ENCODE data around the gene C10orf105.
A peak's percentile ranks its signal among the peaks of the same experiment; 100 is the strongest.

Gene C10orf105

DNA sequence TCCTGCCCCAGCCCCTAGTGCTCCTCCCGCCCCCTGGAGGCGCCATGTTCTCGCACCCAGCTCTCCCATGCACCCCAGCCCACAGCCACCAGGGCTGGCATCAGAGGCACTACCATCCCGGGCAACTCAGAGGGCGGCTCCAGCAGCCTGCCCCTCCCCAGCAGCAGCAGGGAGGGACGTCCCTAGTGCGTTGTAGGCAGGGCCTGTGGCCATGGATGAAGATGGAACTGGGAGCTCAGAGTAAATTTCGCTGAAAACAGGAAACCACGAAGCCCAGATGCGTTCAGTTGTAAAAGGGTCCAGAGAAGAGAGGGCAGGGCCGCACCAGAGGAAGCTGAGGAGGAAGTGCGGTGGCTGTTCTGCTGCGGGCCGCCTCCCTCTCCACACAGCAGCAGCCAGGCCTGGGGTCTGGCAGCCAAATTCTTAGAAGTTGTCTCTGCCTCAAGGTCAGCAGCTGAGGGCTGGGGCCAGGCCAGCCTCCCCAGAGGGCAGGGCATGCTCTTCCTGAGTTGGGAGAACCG lies 29.2 kb upstream of the C10orf105 start:
- Histone ChIP-seq H3K27me3 (ENCODE audit: control insufficient read depth in 1 of 2, insufficient read depth in 2 of 2, low read length in 2 of 2) (no peaks in the 10 kb centered on the region), H3K4me1 (ENCODE audit: insufficient read depth, low read length) (peaks cover 42% of the 10 kb centered on the region), H3K4me3 (ENCODE audit: low read depth in 1 of 2, low read length in 2 of 2) (no peak overlapping the region), H3K9ac (ENCODE audit: low read length) (no peak overlapping the region), H3K27ac (ENCODE audit: low read depth, low read length) (peak overlapping the region; percentile 53), H3K36me3 (ENCODE audit: insufficient read depth, low read length) (peaks cover 42% of the 10 kb centered on the region), H3K9me3 (ENCODE audit: low read length) (no peaks in the 10 kb centered on the region)

DNA sequence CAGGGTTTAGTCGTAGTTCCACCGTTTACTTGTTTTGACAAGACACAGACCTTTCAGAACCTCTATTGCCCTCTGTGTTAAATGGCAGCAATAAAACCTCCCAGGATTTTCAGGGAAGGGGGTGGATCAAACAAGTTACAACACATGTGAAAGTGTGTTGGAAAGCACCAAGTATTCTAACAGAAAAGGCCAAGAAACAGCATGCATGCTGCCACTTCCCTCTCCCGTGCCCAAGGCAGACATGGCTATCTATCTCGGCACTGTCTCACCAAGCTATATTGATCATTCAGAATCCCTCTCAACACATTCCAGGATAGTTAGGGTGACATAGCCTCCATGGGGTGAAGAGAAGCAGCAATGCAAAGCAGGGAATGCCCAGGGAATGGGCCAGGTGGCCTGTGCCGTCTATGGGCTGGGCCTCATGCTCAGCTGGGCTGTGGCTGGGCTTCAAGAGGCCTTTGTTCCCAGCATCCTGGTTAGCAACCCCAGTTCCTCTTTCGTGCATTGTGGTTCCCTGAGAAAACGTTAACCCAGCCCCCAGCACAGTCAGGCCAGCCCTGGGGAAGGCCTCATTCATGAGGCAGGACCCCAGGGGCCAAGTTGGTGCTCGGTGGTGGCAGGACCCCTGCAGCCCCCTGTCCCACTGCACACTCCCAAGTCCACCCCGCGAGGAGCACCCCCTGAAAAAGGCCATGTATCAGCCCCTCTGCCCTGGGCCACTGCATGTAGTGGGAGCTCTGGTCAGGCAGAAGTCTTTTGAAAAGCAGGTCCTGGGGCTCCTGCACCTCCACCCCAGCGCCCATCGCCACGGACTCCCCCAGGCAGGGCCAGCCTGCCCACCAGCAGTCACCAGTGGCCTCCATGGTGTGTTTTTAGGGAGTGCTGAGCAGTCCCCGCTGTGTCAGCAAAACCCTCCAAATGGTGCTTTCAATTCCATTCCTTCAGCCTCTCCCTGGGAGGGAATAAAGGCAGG lies 28.3 kb upstream of the C10orf105 start:
- peaks cover 42% of the 10 kb centered on the region for H3K4me1 ChIP-seq (ENCODE audit: insufficient read depth, low read length)
- H3K27ac ChIP-seq (ENCODE audit: low read depth, low read length): peak overlapping the region; percentile 48
- H3K9ac ChIP-seq (ENCODE audit: low read length): no peak overlapping the region
- no peak overlapping the region for H3K4me3 ChIP-seq (ENCODE audit: low read depth in 1 of 2, low read length in 2 of 2)
- H3K27me3 ChIP-seq (ENCODE audit: control insufficient read depth in 1 of 2, insufficient read depth in 2 of 2, low read length in 2 of 2): no peaks in the 10 kb centered on the region
- peaks cover 34% of the 10 kb centered on the region for H3K36me3 ChIP-seq (ENCODE audit: insufficient read depth, low read length)
- no peaks in the 10 kb centered on the region for H3K9me3 ChIP-seq (ENCODE audit: low read length)

- Histone ChIP-seq H3K9me3 (ENCODE audit: low read length) (no peaks in the 10 kb centered on the region), H3K27me3 (ENCODE audit: control insufficient read depth in 1 of 2, insufficient read depth in 2 of 2, low read length in 2 of 2) (no peaks in the 10 kb centered on the region), H3K4me3 (ENCODE audit: low read depth in 1 of 2, low read length in 2 of 2) (no peak overlapping the region), H3K36me3 (ENCODE audit: insufficient read depth, low read length) (peaks cover 26% of the 10 kb centered on the region), H3K9ac (ENCODE audit: low read length) (no peak overlapping the region), H3K4me1 (ENCODE audit: insufficient read depth, low read length) (peaks cover 42% of the 10 kb centered on the region), H3K27ac (ENCODE audit: low read depth, low read length) (no peak overlapping the region)
Observed at GRCh38 chr10:71747039-71747531, 27.5 kb upstream of the C10orf105 start.

DNA sequence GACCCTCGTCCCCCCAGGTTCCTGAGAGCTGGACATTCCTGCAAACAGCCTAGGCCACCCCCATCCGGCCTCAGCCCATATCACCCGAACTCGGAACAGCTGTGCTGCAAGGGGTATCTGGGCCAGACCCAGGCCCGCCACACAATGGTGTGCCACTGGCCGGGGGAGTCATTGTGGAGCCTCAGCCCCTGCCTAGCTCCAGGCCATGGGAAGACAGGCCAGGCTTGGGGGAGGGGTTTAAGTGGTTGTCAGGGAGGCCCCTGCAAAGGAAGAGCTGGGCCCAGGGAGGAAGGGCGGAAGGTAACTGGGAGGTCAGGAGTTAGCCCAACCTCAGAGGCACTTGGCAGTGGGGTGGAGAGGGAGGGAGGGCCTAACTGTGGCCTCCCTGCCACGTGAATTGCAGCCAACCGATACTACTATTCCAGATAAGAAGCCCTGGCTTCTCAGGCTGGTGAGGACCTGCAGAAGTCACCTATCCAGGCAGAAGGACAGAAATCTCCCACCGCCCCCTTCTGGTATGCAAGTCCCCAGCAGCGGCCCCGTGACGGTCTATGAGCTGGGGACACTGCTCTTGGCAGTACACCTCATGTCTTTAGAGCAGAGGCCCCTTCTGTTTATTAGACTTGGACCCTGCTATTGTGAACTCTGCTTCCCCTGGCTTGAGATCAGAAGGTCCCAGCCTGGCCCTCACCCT lies 26.9 kb upstream of the C10orf105 start:
- no peak overlapping the region for H3K9ac ChIP-seq (ENCODE audit: low read length)
- no peak overlapping the region for H3K27ac ChIP-seq (ENCODE audit: low read depth, low read length)
- no peak overlapping the region for H3K4me3 ChIP-seq (ENCODE audit: low read depth in 1 of 2, low read length in 2 of 2)
- peaks cover 42% of the 10 kb centered on the region for H3K4me1 ChIP-seq (ENCODE audit: insufficient read depth, low read length)
- H3K9me3 ChIP-seq (ENCODE audit: low read length): no peaks in the 10 kb centered on the region
- H3K36me3 ChIP-seq (ENCODE audit: insufficient read depth, low read length): peaks cover 21% of the 10 kb centered on the region
- H3K27me3 ChIP-seq (ENCODE audit: control insufficient read depth in 1 of 2, insufficient read depth in 2 of 2, low read length in 2 of 2): no peaks in the 10 kb centered on the region

- Histone ChIP-seq H3K9me3 (ENCODE audit: low read length) (no peaks in the 10 kb centered on the region), H3K27ac (ENCODE audit: low read depth, low read length) (no peak overlapping the region), H3K4me3 (ENCODE audit: low read depth in 1 of 2, low read length in 2 of 2) (no peak overlapping the region), H3K9ac (ENCODE audit: low read length) (no peak overlapping the region), H3K36me3 (ENCODE audit: insufficient read depth, low read length) (peaks cover 13% of the 10 kb centered on the region), H3K4me1 (ENCODE audit: insufficient read depth, low read length) (peaks cover 42% of the 10 kb centered on the region), H3K27me3 (ENCODE audit: control insufficient read depth in 1 of 2, insufficient read depth in 2 of 2, low read length in 2 of 2) (no peaks in the 10 kb centered on the region)
Observed at GRCh38 chr10:71745664-71746250, 26.2 kb upstream of the C10orf105 start.

DNA sequence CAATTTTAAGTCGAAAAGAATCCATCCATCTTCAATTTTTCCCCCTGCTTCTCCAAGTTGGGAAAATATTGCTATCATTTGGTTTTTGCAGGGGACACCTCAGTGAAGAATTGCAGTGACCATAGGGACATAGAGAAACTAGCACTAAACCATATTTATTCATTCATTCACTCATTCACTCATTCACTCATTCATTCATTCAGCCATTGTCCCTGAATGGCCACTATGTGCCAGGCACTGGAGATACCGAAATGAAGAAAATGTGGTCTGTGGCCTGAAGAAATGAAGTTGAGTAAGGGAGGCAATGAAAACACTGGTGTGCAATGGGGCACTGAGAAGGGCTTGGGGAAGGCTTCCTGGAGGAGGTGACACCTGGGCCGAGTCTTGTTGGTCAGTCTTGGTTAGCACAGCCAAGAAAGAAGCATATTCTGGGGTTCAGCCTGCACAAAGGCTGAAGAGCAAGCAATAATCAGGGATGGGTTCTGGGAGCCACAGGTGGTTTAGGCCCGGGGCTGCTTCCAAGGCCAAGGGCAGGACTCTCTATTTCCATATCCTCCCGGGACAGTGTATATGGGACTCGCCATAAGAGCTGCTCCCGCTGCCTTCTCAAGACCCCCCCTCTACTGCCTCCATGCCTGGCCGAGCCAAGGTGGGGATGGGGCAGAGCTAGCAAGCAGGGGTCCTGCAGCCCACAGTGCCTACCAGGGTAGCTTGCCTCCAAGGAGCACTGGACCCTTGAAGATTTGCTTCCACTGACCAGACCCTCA lies 25.5 kb upstream of the C10orf105 start:
- no peaks in the 10 kb centered on the region for H3K27me3 ChIP-seq (ENCODE audit: control insufficient read depth in 1 of 2, insufficient read depth in 2 of 2, low read length in 2 of 2)
- peaks cover 47% of the 10 kb centered on the region for H3K4me1 ChIP-seq (ENCODE audit: insufficient read depth, low read length)
- H3K36me3 ChIP-seq (ENCODE audit: insufficient read depth, low read length): peaks cover 7% of the 10 kb centered on the region
- H3K27ac ChIP-seq (ENCODE audit: low read depth, low read length): no peak overlapping the region
- H3K4me3 ChIP-seq (ENCODE audit: low read depth in 1 of 2, low read length in 2 of 2): no peak overlapping the region
- no peaks in the 10 kb centered on the region for H3K9me3 ChIP-seq (ENCODE audit: low read length)
- H3K9ac ChIP-seq (ENCODE audit: low read length): no peak overlapping the region

DNA sequence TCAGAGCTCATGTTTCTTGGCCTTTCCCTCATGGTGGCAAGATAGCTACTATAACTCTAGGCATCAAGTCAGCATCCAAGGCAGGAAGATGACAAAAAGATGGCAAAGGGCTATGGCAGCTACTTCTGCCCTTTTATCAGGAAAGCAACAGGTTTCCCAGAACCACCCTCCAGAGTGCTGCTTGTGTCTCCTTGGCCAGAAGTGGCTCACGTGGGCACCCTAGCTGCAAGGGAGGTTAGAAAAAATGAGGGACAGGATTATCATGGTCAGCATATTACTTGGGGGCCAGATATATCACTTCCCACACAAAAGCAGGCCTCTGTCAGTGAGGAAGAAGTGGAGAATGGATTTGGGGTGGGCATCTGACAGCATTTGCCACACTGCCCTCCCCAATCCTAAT lies 24.3 kb upstream of the C10orf105 start:
- Histone ChIP-seq H3K4me1 (ENCODE audit: insufficient read depth, low read length) (peaks cover 41% of the 10 kb centered on the region), H3K27ac (ENCODE audit: low read depth, low read length) (no peak overlapping the region), H3K36me3 (ENCODE audit: insufficient read depth, low read length) (no peaks in the 10 kb centered on the region), H3K4me3 (ENCODE audit: low read depth in 1 of 2, low read length in 2 of 2) (no peak overlapping the region), H3K9me3 (ENCODE audit: low read length) (no peaks in the 10 kb centered on the region), H3K9ac (ENCODE audit: low read length) (no peak overlapping the region), H3K27me3 (ENCODE audit: control insufficient read depth in 1 of 2, insufficient read depth in 2 of 2, low read length in 2 of 2) (no peaks in the 10 kb centered on the region)

- Histone ChIP-seq H3K27ac (ENCODE audit: low read depth, low read length) (no peak overlapping the region), H3K4me1 (ENCODE audit: insufficient read depth, low read length) (peaks cover 35% of the 10 kb centered on the region), H3K9me3 (ENCODE audit: low read length) (no peaks in the 10 kb centered on the region), H3K4me3 (ENCODE audit: low read depth in 1 of 2, low read length in 2 of 2) (no peak overlapping the region), H3K27me3 (ENCODE audit: control insufficient read depth in 1 of 2, insufficient read depth in 2 of 2, low read length in 2 of 2) (no peaks in the 10 kb centered on the region), H3K36me3 (ENCODE audit: insufficient read depth, low read length) (no peaks in the 10 kb centered on the region), H3K9ac (ENCODE audit: low read length) (no peak overlapping the region)
Observed at GRCh38 chr10:71743089-71743838, 23.7 kb upstream of the C10orf105 start.

DNA sequence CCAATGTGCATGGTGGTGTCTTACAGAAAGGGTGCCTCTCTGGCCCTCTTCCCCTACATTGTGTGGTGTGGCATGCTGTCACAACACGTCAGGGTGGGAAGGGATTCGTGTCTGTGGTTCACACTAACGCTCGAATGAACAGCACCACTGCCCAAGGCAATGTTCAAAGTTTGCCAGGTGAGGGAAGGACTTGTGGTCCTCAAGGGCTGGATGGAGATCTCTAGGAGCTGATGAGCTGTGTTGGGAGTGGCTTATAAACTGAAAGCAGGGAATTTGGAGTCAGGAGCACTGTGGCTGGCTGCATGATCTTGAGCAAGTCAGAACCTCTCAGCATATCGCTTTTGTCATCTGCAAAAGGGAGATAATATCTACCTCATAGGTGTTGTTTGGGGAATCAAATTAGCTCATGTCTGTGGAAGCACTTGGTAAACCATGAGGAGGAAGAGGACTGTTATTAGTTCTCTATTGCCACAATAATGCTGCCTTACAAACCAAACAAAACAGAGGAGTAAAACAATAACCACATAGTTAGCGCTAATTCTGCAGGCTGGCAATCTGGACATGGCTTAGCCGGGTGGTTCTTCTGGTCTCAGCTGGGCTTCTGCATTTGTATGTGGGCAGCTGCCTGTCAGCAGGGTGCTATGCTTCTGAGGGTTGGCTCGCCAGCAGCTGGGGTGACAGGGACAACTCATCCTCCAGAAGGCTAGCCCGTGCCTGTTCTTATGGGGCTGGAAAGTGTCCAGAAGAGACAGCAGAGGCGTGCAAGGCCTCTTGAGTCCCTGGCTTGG lies 22.9 kb upstream of the C10orf105 start:
- Histone ChIP-seq H3K4me1 (ENCODE audit: insufficient read depth, low read length) (peaks cover 28% of the 10 kb centered on the region), H3K9me3 (ENCODE audit: low read length) (no peaks in the 10 kb centered on the region), H3K27me3 (ENCODE audit: control insufficient read depth in 1 of 2, insufficient read depth in 2 of 2, low read length in 2 of 2) (no peaks in the 10 kb centered on the region), H3K36me3 (ENCODE audit: insufficient read depth, low read length) (no peaks in the 10 kb centered on the region), H3K27ac (ENCODE audit: low read depth, low read length) (no peak overlapping the region), H3K9ac (ENCODE audit: low read length) (no peak overlapping the region), H3K4me3 (ENCODE audit: low read depth in 1 of 2, low read length in 2 of 2) (no peak overlapping the region)

DNA sequence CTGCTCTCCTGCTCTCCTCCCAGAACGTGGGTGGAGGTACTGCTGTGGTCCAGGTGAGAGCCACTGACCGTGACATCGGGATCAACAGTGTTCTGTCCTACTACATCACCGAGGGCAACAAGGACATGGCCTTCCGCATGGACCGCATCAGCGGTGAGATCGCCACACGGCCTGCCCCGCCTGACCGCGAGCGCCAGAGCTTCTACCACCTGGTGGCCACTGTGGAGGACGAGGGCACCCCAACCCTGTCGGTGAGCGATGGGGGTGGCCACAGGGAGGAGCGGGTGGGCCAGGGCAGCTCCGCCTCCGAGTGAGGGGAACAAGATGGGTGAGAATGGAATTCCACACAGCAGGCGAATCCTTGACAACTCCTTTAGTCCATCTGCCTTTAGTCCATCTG lies 22.1 kb upstream of the C10orf105 start:
- no peak overlapping the region for H3K27ac ChIP-seq (ENCODE audit: low read depth, low read length)
- H3K9ac ChIP-seq (ENCODE audit: low read length): no peak overlapping the region
- H3K9me3 ChIP-seq (ENCODE audit: low read length): no peaks in the 10 kb centered on the region
- peaks cover 26% of the 10 kb centered on the region for H3K4me1 ChIP-seq (ENCODE audit: insufficient read depth, low read length)
- H3K36me3 ChIP-seq (ENCODE audit: insufficient read depth, low read length): no peaks in the 10 kb centered on the region
- H3K27me3 ChIP-seq (ENCODE audit: control insufficient read depth in 1 of 2, insufficient read depth in 2 of 2, low read length in 2 of 2): no peaks in the 10 kb centered on the region
- no peak overlapping the region for H3K4me3 ChIP-seq (ENCODE audit: low read depth in 1 of 2, low read length in 2 of 2)

Measured in muscle layer of colon (tissue), 2 donors.